Measurements from ENCODE around the gene MYO19. TPM values are rescaled to one million over a fixed set of nuclear protein-coding genes. Genes with fewer than 3 reads are reported as not detected.

Gene MYO19
- total RNA-seq, 1 donor from 2014 or later: 42.5 TPM

DNA sequence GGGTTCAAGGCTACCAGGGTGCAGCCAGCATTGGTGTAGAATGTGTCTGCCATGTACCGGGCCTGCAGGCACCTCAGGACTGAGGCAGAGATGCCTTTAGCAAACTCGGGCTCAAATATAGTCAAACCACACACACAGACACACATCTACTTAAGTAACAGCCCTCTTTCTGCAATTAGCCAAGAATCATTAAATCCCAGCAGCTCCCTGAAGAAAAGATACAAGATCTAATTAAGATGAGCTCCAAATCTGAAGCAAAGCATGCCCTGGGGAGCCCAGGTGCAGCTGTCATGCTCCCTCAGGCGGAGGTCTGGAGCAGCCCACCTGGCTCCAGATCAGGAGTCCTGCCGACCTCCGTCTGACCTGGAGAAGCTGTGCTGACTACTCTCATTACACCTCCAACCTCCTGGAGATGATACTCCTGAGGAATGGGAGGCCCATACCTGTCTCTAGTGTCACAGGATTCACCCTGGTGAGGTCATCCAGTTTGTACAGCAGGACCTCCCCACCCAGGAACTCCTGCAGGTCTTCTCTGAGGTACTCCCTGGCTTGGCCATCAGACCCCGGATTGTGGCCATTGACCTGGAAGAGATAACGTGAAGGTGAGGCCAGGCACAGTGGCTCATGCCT, 6.9 kb downstream of the MYO19 start:
- TF ChIP-seq, protein P1, sequence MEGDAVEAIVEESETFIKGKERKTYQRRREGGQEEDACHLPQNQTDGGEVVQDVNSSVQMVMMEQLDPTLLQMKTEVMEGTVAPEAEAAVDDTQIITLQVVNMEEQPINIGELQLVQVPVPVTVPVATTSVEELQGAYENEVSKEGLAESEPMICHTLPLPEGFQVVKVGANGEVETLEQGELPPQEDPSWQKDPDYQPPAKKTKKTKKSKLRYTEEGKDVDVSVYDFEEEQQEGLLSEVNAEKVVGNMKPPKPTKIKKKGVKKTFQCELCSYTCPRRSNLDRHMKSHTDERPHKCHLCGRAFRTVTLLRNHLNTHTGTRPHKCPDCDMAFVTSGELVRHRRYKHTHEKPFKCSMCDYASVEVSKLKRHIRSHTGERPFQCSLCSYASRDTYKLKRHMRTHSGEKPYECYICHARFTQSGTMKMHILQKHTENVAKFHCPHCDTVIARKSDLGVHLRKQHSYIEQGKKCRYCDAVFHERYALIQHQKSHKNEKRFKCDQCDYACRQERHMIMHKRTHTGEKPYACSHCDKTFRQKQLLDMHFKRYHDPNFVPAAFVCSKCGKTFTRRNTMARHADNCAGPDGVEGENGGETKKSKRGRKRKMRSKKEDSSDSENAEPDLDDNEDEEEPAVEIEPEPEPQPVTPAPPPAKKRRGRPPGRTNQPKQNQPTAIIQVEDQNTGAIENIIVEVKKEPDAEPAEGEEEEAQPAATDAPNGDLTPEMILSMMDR (IDR thresholded peaks at IDR 0.05; ENCODE audit: insufficient read depth, low read length, poor library complexity, severe bottlenecking): no peak
- H3K4me3 ChIP-seq (ENCODE audit: low read depth, low read length): no peak overlapping the region
- peaks cover 10% of the 10 kb centered on the region for H3K36me3 ChIP-seq (ENCODE audit: control insufficient read depth, insufficient read depth, low read length)
- no peak for DNase-seq (ENCODE audit: low read depth)
- no peaks in the 10 kb centered on the region for H3K27me3 ChIP-seq (ENCODE audit: control insufficient read depth, insufficient read depth, low read length)

GRCh38 chr17:36525888-36526287, 8.8 kb downstream of the MYO19 start:
- no peaks in the 10 kb centered on the region for H3K27me3 ChIP-seq (ENCODE audit: control insufficient read depth, insufficient read depth, low read length)
- peaks cover 10% of the 10 kb centered on the region for H3K36me3 ChIP-seq (ENCODE audit: control insufficient read depth, insufficient read depth, low read length)
- no peak overlapping the region for H3K4me3 ChIP-seq (ENCODE audit: low read depth, low read length)
- DNase-seq (ENCODE audit: low read depth): no peak
- TF ChIP-seq, protein P1 (IDR thresholded peaks at IDR 0.05; ENCODE audit: insufficient read depth, low read length, poor library complexity, severe bottlenecking): no peak

DNA sequence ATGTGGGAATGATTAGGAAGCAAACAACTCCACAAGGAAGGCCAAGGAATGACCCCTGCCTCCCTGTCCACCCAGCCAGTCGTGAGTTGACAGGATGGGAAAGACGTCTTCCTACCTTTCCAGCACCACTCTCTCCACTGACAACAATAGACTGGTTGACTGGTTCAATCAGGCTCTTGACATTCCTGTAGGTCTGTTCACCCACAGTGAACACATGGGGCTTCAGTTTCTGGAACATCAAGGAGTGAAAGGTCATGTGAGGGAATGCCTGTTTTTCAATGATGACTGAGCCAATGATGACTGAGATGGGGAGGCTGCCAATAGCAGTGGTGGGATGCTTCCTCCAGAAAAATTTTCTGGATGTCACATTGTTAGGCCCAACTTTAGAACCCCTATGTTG, 9.6 kb downstream of the MYO19 start:
- peaks cover 10% of the 10 kb centered on the region for H3K36me3 ChIP-seq (ENCODE audit: control insufficient read depth, insufficient read depth, low read length)
- TF ChIP-seq, protein P1 (IDR thresholded peaks at IDR 0.05; ENCODE audit: insufficient read depth, low read length, poor library complexity, severe bottlenecking): no peak
- H3K4me3 ChIP-seq (ENCODE audit: low read depth, low read length): no peak overlapping the region
- DNase-seq (ENCODE audit: low read depth): no peak
- no peaks in the 10 kb centered on the region for H3K27me3 ChIP-seq (ENCODE audit: control insufficient read depth, insufficient read depth, low read length)

GRCh38 chr17:36524428-36524876, 10.2 kb downstream of the MYO19 start:
- DNase-seq (ENCODE audit: low read depth): no peak
- peaks cover 10% of the 10 kb centered on the region for H3K36me3 ChIP-seq (ENCODE audit: control insufficient read depth, insufficient read depth, low read length)

DNA sequence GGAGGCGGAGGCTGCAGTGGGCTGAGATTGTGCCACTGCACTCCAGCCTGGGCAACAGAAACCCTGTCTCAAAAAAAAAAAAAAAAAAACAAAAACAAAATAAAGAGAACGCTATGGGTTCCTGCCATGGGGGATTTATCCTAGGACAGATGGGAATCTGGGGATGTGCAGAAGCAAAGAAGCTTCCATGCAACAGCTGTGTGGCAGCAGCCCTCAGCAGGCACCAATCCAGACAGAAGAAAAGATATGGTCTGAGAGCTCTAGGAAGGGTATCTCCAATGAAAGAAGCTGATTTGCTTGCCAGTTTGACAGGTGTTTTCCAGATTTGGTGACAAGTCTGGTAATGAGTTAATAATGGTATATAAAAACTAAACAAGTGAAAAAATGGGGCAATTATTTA, 11.6 kb downstream of the MYO19 start:
- H3K36me3 ChIP-seq (ENCODE audit: control insufficient read depth, insufficient read depth, low read length): peaks cover 10% of the 10 kb centered on the region
- no peak for DNase-seq (ENCODE audit: low read depth)
- H3K27me3 ChIP-seq (ENCODE audit: control insufficient read depth, insufficient read depth, low read length): no peaks in the 10 kb centered on the region
- H3K4me3 ChIP-seq (ENCODE audit: low read depth, low read length): no peak overlapping the region
- TF ChIP-seq, protein P1 (IDR thresholded peaks at IDR 0.05; ENCODE audit: insufficient read depth, low read length, poor library complexity, severe bottlenecking): no peak

More at GRCh38 chr17:36524428-36524876, 10.2 kb downstream of the MYO19 start:
- Histone ChIP-seq H3K27me3 (ENCODE audit: control insufficient read depth, insufficient read depth, low read length) (no peaks in the 10 kb centered on the region), H3K4me3 (ENCODE audit: low read depth, low read length) (no peak overlapping the region)
- TF ChIP-seq, protein P1 (IDR thresholded peaks at IDR 0.05; ENCODE audit: insufficient read depth, low read length, poor library complexity, severe bottlenecking): no peak

- Histone ChIP-seq H3K27me3 (ENCODE audit: control insufficient read depth, insufficient read depth, low read length) (no peaks in the 10 kb centered on the region), H3K36me3 (ENCODE audit: control insufficient read depth, insufficient read depth, low read length) (no peaks in the 10 kb centered on the region), H3K4me3 (ENCODE audit: low read depth, low read length) (no peak overlapping the region)
- TF ChIP-seq, protein P1 (IDR thresholded peaks at IDR 0.05; ENCODE audit: insufficient read depth, low read length, poor library complexity, severe bottlenecking): no peak
- no peak for DNase-seq (ENCODE audit: low read depth)
Measured at GRCh38 chr17:36515837-36516236, 18.8 kb downstream of the MYO19 start.
